ENCODE data around the gene DNAJC21. TPM values are rescaled to one million over a fixed set of nuclear protein-coding genes. Genes with fewer than 3 reads are reported as not detected.
A peak's percentile ranks its signal among the peaks of the same experiment; 100 is the strongest.
"Not testable (repeated sequence)": the region's sequence is repeated elsewhere in the genome, so short reads cannot be mapped to it uniquely, and the experiment has no call there.

The DNAJC21 gene
- polyA plus RNA-seq, 4 donors: 25.5 to 45.3 (median 34.1) TPM

DNA sequence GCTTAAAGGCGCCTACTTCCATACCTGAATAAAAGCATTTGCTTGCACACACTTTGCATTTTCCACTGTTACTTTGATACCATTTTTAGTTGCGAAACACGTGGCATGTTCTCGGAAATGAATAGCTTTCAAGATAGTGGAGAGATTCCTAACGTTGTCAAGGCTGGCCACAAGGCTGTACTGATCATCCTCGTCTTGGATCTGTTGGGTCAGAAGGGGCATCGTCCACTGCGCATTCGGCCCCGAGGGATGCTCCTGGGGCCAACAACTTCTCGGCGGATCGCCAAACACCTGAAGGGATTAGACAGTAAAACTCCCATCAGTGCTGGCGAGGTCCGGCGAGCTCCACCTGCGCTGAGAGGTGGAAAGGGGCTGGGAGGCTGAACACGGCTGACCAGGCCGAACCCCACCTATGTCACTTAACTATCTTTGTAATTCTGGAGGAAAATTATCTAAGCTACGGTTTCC is 14.7 kb upstream of the DNAJC21 start:
- peak overlapping the region; percentile 75 to 89 (median 84) for H3K4me3 ChIP-seq (ENCODE audit: low read depth in 1 of 3, low read length in 3 of 3)
- peaks cover 4 to 10% (median 4%) of the 10 kb centered on the region in 3 donors for H3K36me3 ChIP-seq (ENCODE audit: control insufficient read depth in 3 of 3, insufficient read depth in 2 of 3, low read depth in 1 of 3, low read length in 3 of 3)
- WGBS, 3 donors: 1 to 2% (median 1%) methylated on average over 20 of the region's 20 CpGs
- peak overlapping the region; percentile 87 to 93 (median 91) for H3K27ac ChIP-seq (ENCODE audit: low read depth in 1 of 3, low read length in 2 of 3)
- peak; percentile 25 to 73 for DNase-seq
- FAIRE-seq: no peak
- no peaks in the 10 kb centered on the region for H3K27me3 ChIP-seq (ENCODE audit: control insufficient read depth in 3 of 3, insufficient read depth in 3 of 3, low read length in 3 of 3)
- H3K4me1 ChIP-seq (ENCODE audit: control insufficient read depth in 3 of 3, insufficient read depth in 2 of 3, low read depth in 1 of 3, low read length in 2 of 3): peaks cover 0 to 12% (median 7%) of the 10 kb centered on the region in 3 donors
- no peaks in the 10 kb centered on the region for H3K9me3 ChIP-seq (ENCODE audit: control insufficient read depth in 2 of 2, insufficient read depth in 1 of 2, low read depth in 1 of 2, low read length in 1 of 2)

DNA sequence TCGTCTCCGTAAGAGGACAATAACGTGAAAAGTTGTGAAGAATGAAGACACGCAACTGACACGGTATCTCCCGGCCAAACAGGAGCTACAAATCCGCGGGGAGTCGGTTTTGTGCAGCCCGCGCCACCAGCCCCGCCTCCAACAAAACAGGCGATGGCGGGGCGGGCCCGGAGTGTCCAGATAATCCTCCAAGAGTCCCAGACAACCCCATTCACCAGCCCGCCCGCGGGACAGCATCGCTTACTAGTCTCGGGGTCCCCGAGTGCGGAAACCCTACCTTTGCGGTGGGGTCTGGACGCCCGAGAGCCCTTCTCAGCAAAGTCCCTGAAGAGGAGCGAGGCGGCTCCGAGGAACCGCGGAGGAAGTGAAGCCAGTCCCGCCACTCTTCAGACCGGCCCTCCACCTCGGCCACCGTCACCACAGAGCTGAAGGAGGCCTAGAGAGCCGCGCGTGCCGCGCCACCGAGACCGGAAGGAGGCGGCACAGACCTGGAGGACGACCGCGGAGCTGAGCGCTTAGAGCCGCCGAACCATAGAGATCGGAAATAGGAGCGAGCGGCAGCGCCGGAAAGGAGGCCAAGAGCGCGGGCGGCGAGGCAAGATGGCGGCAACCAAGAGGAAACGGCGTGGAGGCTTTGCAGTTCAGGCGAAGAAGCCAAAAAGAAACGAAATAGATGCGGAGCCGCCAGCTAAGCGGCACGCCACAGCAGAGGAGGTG is 14.1 kb upstream of the DNAJC21 start, which contains the start of the genes BRIX1 and RAD1:
Gene BRIX1 (plus strand): TSS at position 573 of the 717 bp plus-strand sequence. CDS start 28 bp downstream, at position 601.
Gene RAD1 (minus strand): TSS at position 366 of the 717 bp plus-strand sequence. CDS start 612 bp downstream, outside the sequence.
- WGBS, 3 donors: 0 to 1% (median 0%) methylated on average over 63 to 67 of the region's 67 CpGs
- Histone ChIP-seq H3K36me3 (ENCODE audit: control insufficient read depth in 3 of 3, insufficient read depth in 2 of 3, low read depth in 1 of 3, low read length in 3 of 3) (peaks cover 2 to 10% (median 2%) of the 10 kb centered on the region in 3 donors), H3K4me1 (ENCODE audit: control insufficient read depth in 3 of 3, insufficient read depth in 2 of 3, low read depth in 1 of 3, low read length in 2 of 3) (peaks cover 0 to 12% (median 7%) of the 10 kb centered on the region in 3 donors), H3K27me3 (ENCODE audit: control insufficient read depth in 3 of 3, insufficient read depth in 3 of 3, low read length in 3 of 3) (no peaks in the 10 kb centered on the region), H3K9me3 (ENCODE audit: control insufficient read depth in 2 of 2, insufficient read depth in 1 of 2, low read depth in 1 of 2, low read length in 1 of 2) (no peaks in the 10 kb centered on the region), H3K27ac (ENCODE audit: low read depth in 1 of 3, low read length in 2 of 3) (peak within 1 kb of the TSS; percentile 87 to 93 (median 91)), H3K4me3 (ENCODE audit: low read depth in 1 of 3, low read length in 3 of 3) (peak within 1 kb of the TSS; percentile 75 to 89 (median 84))
- FAIRE-seq (no peak), DNase-seq (peak; percentile 96 to 98)

DNA sequence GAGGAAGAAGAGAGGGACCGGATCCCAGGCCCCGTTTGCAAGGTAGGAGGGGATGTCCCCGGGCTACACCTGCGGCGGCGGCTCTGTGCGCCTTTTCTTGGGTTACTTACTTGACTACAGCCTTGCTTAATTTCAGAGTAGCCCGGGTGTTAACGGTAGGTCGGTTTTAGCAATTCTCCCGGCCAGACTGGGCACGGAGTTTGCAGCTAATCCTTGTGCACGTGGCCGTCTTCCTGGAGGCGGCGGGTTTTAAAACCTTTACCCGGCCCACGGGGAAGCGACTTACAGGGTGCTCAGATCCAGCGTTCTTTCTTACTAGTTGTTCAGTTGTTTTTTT is 13.5 kb upstream of the DNAJC21 start:
- Histone ChIP-seq H3K36me3 (ENCODE audit: control insufficient read depth in 3 of 3, insufficient read depth in 2 of 3, low read depth in 1 of 3, low read length in 3 of 3) (peaks cover 2 to 10% (median 2%) of the 10 kb centered on the region in 3 donors), H3K27ac (ENCODE audit: low read depth in 1 of 3, low read length in 2 of 3) (peak overlapping the region; percentile 78 to 93 (median 91)), H3K4me3 (ENCODE audit: low read depth in 1 of 3, low read length in 3 of 3) (peak overlapping the region; percentile 75 to 89 (median 84)), H3K9me3 (ENCODE audit: control insufficient read depth in 2 of 2, insufficient read depth in 1 of 2, low read depth in 1 of 2, low read length in 1 of 2) (no peaks in the 10 kb centered on the region), H3K27me3 (ENCODE audit: control insufficient read depth in 3 of 3, insufficient read depth in 3 of 3, low read length in 3 of 3) (no peaks in the 10 kb centered on the region), H3K4me1 (ENCODE audit: control insufficient read depth in 3 of 3, insufficient read depth in 2 of 3, low read depth in 1 of 3, low read length in 2 of 3) (peaks cover 0 to 12% (median 7%) of the 10 kb centered on the region in 3 donors)
- FAIRE-seq (no peak), DNase-seq (no peak)
- 0 to 1% (median 1%) methylated on average over 20 of the region's 20 CpGs for WGBS, 3 donors

DNA sequence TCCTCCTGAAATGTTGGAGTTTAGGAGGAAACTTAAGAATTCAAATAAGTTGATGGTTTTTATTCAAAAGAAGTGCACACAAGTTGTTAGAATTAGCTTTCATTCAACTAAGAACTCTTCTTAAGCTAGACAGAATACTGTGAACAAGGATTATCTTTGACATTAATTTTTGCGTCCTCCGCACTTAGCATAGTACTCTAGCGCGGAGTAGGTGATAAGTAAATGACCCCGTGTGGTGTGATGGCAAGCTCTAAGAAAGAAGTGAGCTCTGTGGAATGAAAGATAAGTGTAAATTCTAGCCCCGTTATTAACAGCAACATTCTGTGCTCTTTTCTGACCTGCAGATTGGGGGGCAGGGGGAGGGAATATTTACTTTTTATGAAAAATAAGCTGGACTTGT is 12.8 kb upstream of the DNAJC21 start:
- Histone ChIP-seq H3K36me3 (ENCODE audit: control insufficient read depth in 3 of 3, insufficient read depth in 2 of 3, low read depth in 1 of 3, low read length in 3 of 3) (peaks cover 0 to 13% (median 2%) of the 10 kb centered on the region in 3 donors), H3K4me1 (ENCODE audit: control insufficient read depth in 3 of 3, insufficient read depth in 2 of 3, low read depth in 1 of 3, low read length in 2 of 3) (peaks cover 0 to 12% (median 7%) of the 10 kb centered on the region in 3 donors), H3K27me3 (ENCODE audit: control insufficient read depth in 3 of 3, insufficient read depth in 3 of 3, low read length in 3 of 3) (no peaks in the 10 kb centered on the region), H3K27ac (ENCODE audit: low read depth in 1 of 3, low read length in 2 of 3) (no peak overlapping the region), H3K9me3 (ENCODE audit: control insufficient read depth in 2 of 2, insufficient read depth in 1 of 2, low read depth in 1 of 2, low read length in 1 of 2) (no peaks in the 10 kb centered on the region), H3K4me3 (ENCODE audit: low read depth in 1 of 3, low read length in 3 of 3) (peak overlapping the region; percentile 75 to 89 (median 84))
- FAIRE-seq: no peak
- WGBS, 3 donors: 3 to 16% (median 3%) methylated on average over 6 of the region's 6 CpGs
- DNase-seq: no peak

DNA sequence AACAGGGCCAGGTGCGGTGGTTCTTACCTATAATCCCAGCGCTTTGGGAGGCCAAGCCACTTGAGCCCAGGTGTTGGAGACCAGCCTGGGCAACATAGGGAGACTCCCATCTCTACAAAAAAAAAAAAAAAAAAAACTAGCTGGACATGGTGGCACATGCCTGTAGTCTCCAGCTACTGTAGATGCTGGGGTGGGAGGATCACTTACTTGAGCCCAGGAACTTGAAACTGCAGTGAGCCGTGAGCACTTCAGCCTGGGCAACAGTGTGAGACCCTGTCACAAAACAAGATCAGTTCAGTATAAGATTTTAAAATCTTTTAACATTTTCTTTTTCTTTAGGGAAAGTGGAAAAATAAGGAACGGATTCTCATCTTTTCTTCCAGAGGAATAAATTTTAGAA is 11.3 kb upstream of the DNAJC21 start:
- Histone ChIP-seq H3K27me3 (ENCODE audit: control insufficient read depth in 3 of 3, insufficient read depth in 3 of 3, low read length in 3 of 3) (no peaks in the 10 kb centered on the region), H3K4me1 (ENCODE audit: control insufficient read depth in 3 of 3, insufficient read depth in 2 of 3, low read depth in 1 of 3, low read length in 2 of 3) (peaks cover 0 to 12% (median 7%) of the 10 kb centered on the region in 3 donors), H3K27ac (ENCODE audit: low read depth in 1 of 3, low read length in 2 of 3) (no peak overlapping the region), H3K9me3 (ENCODE audit: control insufficient read depth in 2 of 2, insufficient read depth in 1 of 2, low read depth in 1 of 2, low read length in 1 of 2) (no peaks in the 10 kb centered on the region), H3K36me3 (ENCODE audit: control insufficient read depth in 3 of 3, insufficient read depth in 2 of 3, low read depth in 1 of 3, low read length in 3 of 3) (peaks cover 0 to 16% (median 0%) of the 10 kb centered on the region in 3 donors), H3K4me3 (ENCODE audit: low read depth in 1 of 3, low read length in 3 of 3) (no peak overlapping the region)
- DNase-seq (no peak), FAIRE-seq (no peak)
- WGBS, 3 donors: 79 to 83% (median 80%) methylated on average over 4 of the region's 4 CpGs

DNA sequence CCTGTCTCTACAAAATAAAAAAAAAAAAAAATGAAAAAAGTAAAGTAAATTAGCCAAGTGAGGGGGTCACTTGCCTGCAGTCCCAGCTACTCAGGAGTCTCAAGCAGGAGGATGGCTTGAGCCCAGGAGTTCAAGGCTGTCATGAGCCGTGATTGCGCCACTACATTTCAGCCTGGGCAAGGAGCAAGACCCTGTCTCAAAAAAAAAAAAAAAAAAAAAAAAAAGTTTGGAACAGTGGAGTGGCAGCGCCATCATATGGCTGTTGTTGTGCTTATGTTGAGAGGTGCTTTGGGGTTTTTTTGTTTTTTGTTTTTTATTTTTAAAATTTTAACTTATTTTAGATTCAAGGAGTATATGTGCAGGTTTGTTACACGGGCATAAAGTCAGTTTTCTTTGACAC is 10.3 kb upstream of the DNAJC21 start:
- Histone ChIP-seq H3K27ac (ENCODE audit: low read depth in 1 of 3, low read length in 2 of 3) (no peak overlapping the region), H3K27me3 (ENCODE audit: control insufficient read depth in 3 of 3, insufficient read depth in 3 of 3, low read length in 3 of 3) (no peaks in the 10 kb centered on the region), H3K9me3 (ENCODE audit: control insufficient read depth in 2 of 2, insufficient read depth in 1 of 2, low read depth in 1 of 2, low read length in 1 of 2) (no peaks in the 10 kb centered on the region), H3K4me1 (ENCODE audit: control insufficient read depth in 3 of 3, insufficient read depth in 2 of 3, low read depth in 1 of 3, low read length in 2 of 3) (peaks cover 0 to 7% (median 6%) of the 10 kb centered on the region in 3 donors), H3K36me3 (ENCODE audit: control insufficient read depth in 3 of 3, insufficient read depth in 2 of 3, low read depth in 1 of 3, low read length in 3 of 3) (peaks cover 0 to 21% (median 0%) of the 10 kb centered on the region in 3 donors), H3K4me3 (ENCODE audit: low read depth in 1 of 3, low read length in 3 of 3) (no peak overlapping the region)
- 88 to 91% (median 88%) methylated on average over 4 of the region's 4 CpGs for WGBS, 3 donors
- no peak for DNase-seq
- FAIRE-seq: no peak

DNA sequence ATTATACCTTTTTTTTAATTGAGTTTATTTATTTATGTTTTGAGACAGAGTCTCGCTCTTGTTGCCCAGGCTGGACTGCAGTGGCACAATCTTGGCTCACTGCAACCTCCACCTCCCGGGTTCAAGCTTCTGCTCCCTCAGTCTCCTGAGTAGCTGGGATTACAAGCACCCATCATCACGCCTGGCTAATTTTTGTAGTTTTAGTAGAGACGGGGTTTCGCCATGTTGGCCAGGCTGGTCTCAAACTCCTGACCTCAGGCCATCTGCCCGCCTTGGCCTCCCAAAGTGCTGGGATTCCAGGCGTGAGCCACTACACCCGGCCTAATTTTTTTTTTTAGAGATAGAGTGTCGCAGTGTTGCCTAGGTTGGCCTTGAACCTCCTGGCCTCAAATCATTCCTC is 6.1 kb upstream of the DNAJC21 start:
- H3K4me1 ChIP-seq (ENCODE audit: control insufficient read depth in 3 of 3, insufficient read depth in 2 of 3, low read depth in 1 of 3, low read length in 2 of 3); H3K9me3 ChIP-seq (ENCODE audit: control insufficient read depth in 2 of 2, insufficient read depth in 1 of 2, low read depth in 1 of 2, low read length in 1 of 2); H3K27me3 ChIP-seq (ENCODE audit: control insufficient read depth in 3 of 3, insufficient read depth in 3 of 3, low read length in 3 of 3); DNase-seq; H3K4me3 ChIP-seq (ENCODE audit: low read depth in 1 of 3, low read length in 3 of 3); FAIRE-seq: not testable (repeated sequence)
- Histone ChIP-seq H3K27ac (ENCODE audit: low read depth in 1 of 3, low read length in 2 of 3) (peak overlapping the region in 1 of 3 donors; percentile 19), H3K36me3 (ENCODE audit: control insufficient read depth in 3 of 3, insufficient read depth in 2 of 3, low read depth in 1 of 3, low read length in 3 of 3) (peaks cover 2 to 24% (median 3%) of the 10 kb centered on the region in 3 donors)
- WGBS, 3 donors: 90 to 94% (median 93%) methylated on average over 9 of the region's 9 CpGs

DNA sequence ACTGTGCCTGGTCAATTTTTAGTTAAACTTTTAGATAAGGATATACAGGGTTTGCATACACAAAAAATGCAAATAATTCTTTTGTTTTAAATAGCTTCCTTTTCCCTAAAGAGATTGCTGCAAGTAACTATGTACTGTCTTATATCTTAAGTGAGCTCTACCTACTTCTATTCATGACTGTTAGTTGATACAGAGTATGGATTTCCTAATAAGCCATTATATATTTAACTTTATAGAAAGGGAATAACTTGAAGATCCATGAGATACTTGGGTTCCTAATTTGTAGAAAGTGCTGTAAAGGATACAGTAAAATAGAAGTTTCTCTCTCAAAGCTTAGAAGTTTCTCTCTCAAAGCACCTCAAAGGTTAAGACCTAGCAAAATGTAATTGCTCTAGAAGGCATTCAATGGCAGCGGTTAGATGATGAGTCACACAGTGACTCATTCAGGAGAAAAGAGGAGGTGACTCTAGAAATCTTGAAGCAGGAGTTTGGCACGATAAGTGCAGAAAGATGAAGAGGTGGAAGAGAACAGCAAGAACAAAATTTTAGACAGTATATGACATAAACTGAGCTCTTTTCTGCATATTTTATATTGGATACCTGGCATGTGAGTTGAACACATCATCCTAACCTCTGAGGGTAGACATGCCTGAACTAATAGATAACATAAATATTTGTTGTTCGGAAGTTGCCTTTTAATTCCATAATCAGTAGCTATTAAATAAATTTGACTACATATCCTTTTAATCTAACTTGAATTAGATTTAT is 5.5 kb upstream of the DNAJC21 start:
- peaks cover 2 to 22% (median 3%) of the 10 kb centered on the region in 3 donors for H3K36me3 ChIP-seq (ENCODE audit: control insufficient read depth in 3 of 3, insufficient read depth in 2 of 3, low read depth in 1 of 3, low read length in 3 of 3)
- WGBS, 3 donors: 32 to 42% (median 32%) methylated on average over 3 of the region's 3 CpGs
- no peak overlapping the region for H3K4me3 ChIP-seq (ENCODE audit: low read depth in 1 of 3, low read length in 3 of 3)
- DNase-seq: peak; percentile 56 to 83
- peak overlapping the region in 1 of 3 donors; percentile 19 for H3K27ac ChIP-seq (ENCODE audit: low read depth in 1 of 3, low read length in 2 of 3)
- no peak for FAIRE-seq
- no peaks in the 10 kb centered on the region for H3K27me3 ChIP-seq (ENCODE audit: control insufficient read depth in 3 of 3, insufficient read depth in 3 of 3, low read length in 3 of 3)
- peaks cover 0 to 2% (median 0%) of the 10 kb centered on the region in 3 donors for H3K4me1 ChIP-seq (ENCODE audit: control insufficient read depth in 3 of 3, insufficient read depth in 2 of 3, low read depth in 1 of 3, low read length in 2 of 3)
- H3K9me3 ChIP-seq (ENCODE audit: control insufficient read depth in 2 of 2, insufficient read depth in 1 of 2, low read depth in 1 of 2, low read length in 1 of 2): no peaks in the 10 kb centered on the region
